Measurements from ENCODE around the gene ROBO1.

GRCh38 chr3:79285871-79286270, 481.9 kb downstream of the ROBO1 start:
- no peak for TF ChIP-seq EZH2phosphoT487 (IDR thresholded peaks at IDR 0.05; ENCODE audit: insufficient read depth, low read depth)
- no peak for TF ChIP-seq EZH2 (IDR thresholded peaks at IDR 0.05; ENCODE audit: insufficient read depth, poor library complexity, severe bottlenecking)
